HG03135 (cell line): ENCODE measurements around the gene RYR1.
"Not testable (repeated sequence)": the region's sequence is repeated elsewhere in the genome, so short reads cannot be mapped to it uniquely, and the experiment has no call there.

Source experiments
- ATAC-seq: cut with Tn5 transposase; IDR thresholded peaks from one replicate; pipeline ENCODE4 v1.9.1; 2021; ENCODE audit warnings: mild to moderate bottlenecking, moderate library complexity; ENCODE audit not compliant: unreplicated experiment

The RYR1 gene

GRCh38 chr19:38512277-38512676 lies 78.8 kb downstream of the RYR1 start:
- no peak for ATAC-seq

- ATAC-seq, result not testable (repeated sequence)
Observed at GRCh38 chr19:38513156-38513555, 79.7 kb downstream of the RYR1 start.

GRCh38 chr19:38513762-38514167 lies 80.3 kb downstream of the RYR1 start:
- ATAC-seq, result no peak

- no peak for ATAC-seq
Observed at GRCh38 chr19:38514812-38515633, 81.5 kb downstream of the RYR1 start.

- ATAC-seq, result no peak
Observed at GRCh38 chr19:38515896-38516295, 82.4 kb downstream of the RYR1 start.

GRCh38 chr19:38516802-38517201 lies 83.3 kb downstream of the RYR1 start:
- ATAC-seq, result no peak

GRCh38 chr19:38517321-38517720 lies 83.8 kb downstream of the RYR1 start:
- ATAC-seq, result no peak

GRCh38 chr19:38517980-38518379 lies 84.5 kb downstream of the RYR1 start:
- ATAC-seq, result not testable (repeated sequence)

GRCh38 chr19:38519168-38519567 lies 85.7 kb downstream of the RYR1 start:
- ATAC-seq, result no peak

GRCh38 chr19:38519988-38520387 lies 86.5 kb downstream of the RYR1 start:
- no peak for ATAC-seq

GRCh38 chr19:38522915-38523314 lies 89.4 kb downstream of the RYR1 start:
- ATAC-seq, result no peak

GRCh38 chr19:38523319-38523718 lies 89.8 kb downstream of the RYR1 start:
- ATAC-seq, result no peak

GRCh38 chr19:38524369-38524768 lies 90.9 kb downstream of the RYR1 start:
- no peak for ATAC-seq

GRCh38 chr19:38524994-38525634 lies 91.6 kb downstream of the RYR1 start:
- no peak for ATAC-seq

GRCh38 chr19:38526430-38526829 lies 92.9 kb downstream of the RYR1 start:
- ATAC-seq, result no peak

GRCh38 chr19:38527466-38528136 lies 94.1 kb downstream of the RYR1 start:
- no peak for ATAC-seq

- ATAC-seq, result no peak
Observed at GRCh38 chr19:38528213-38528755, 94.8 kb downstream of the RYR1 start.

- ATAC-seq, result no peak
Observed at GRCh38 chr19:38528931-38529330, 95.4 kb downstream of the RYR1 start.

- ATAC-seq, result no peak
Observed at GRCh38 chr19:38531515-38531914, 98.0 kb downstream of the RYR1 start.

- no peak for ATAC-seq
Observed at GRCh38 chr19:38532939-38533338, 99.4 kb downstream of the RYR1 start.

GRCh38 chr19:38534574-38534973 lies 101.1 kb downstream of the RYR1 start:
- no peak for ATAC-seq

- no peak for ATAC-seq
Observed at GRCh38 chr19:38535212-38535611, 101.7 kb downstream of the RYR1 start.
